Lung microvascular endothelial cell (primary cell): ENCODE measurements around the gene GSTA1. TPM values are rescaled to one million over a fixed set of nuclear protein-coding genes. Genes with fewer than 3 reads are reported as not detected.
"Not testable (repeated sequence)": the region's sequence is repeated elsewhere in the genome, so short reads cannot be mapped to it uniquely, and the experiment has no call there.

Experiments used
- DNase-seq, 2 donors: peaks; one replicate each; pipeline versions ENCODE4 v3.0.0 to v3.0.0-alpha.2; 2010; ENCODE audit warnings: low read depth in 2 of 2
- total RNA-seq: library from RNA; depleted of rRNA; stranded (reverse); fragments of >200 nt; gene quantifications from 2 replicates; pipeline ENCODE4 v1.2.1, GENCODE V29; 2014

Gene GSTA1
- total RNA-seq, 1 donor from 2014 or later, result not detected

GRCh38 chr6:52808660-52809059, 5.0 kb upstream of the GSTA1 start:
- DNase-seq, result no peak

DNA sequence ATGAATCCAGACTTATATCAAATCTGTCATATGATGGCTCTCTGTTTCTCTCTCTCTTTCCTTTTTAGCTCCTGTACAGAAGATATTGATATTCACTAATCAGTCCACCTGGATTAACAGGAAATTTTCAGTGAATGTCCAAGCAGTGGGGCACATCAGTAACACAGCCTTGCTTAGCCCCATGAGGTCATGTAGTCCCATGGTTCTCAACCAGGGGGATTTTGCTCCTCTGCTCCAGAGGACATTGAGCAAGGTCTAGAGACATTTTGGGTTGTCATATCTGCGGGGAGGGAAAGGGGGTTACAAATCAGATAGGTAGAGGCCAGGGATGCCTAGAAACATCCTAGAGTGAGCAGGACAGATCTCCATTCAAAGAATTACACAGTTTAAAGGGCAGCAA, 810 bp downstream of the GSTA1 start:
- no peak for DNase-seq

- no peak for DNase-seq
Observed at GRCh38 chr6:52801188-52801841, 2.3 kb downstream of the GSTA1 start.

DNA sequence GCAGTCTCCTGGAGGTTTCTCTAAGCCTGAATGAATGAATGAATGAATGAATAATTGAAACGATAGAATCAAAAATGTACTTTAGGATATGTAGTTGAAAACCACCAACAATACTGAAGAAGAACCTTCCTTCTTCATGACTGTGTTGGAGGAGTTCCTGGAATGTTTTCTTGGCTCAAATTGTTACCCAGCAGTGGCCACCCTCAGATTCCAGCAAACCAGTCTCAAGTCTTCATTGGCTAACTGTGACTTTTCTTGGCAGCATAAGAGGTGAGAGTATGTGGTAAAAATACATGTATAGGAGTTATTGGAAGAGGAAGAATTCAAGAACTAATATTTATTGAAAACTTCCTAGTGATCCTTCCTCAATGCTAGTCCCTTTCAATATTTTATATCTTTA, 4.3 kb downstream of the GSTA1 start:
- not testable (repeated sequence) for DNase-seq

DNA sequence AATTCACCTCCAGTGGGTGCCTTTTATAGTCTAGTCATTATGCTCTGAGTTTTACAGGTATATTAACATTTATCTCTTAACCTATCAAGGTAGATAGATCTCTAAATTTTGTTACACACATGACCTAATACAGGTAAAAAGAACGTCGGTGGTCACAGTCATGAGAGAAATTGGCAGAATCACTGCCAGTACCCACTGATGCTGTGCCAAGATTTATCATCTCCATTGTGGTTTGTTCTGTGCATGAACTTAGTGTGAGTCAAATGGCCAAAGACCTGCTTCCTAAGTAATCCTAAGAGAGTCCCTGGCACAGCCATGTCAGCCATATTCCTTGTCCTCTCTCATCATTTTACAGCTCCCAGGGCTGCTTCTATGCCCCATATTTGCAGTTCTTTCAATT, 9.2 kb downstream of the GSTA1 start:
- DNase-seq, result not testable (repeated sequence)

DNA sequence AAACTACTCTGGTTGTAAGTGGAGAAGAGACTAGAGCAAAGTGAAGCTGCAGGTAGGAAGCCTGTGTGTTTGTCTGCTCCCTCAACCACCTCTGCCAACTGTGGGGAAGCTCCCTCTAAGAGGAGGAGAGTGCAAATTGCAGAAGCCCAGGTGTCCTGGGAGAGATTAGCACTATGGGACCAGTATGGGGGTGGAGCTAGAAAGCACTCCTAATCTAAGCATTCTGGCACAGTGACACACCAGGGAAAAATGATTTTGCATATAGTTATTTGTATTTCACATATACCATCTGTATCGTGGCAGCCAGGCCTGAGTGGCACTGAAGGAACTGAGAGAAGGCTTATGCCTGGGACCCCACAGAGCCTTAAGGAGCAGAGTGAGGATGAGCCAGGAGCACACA, 12.8 kb downstream of the GSTA1 start:
- DNase-seq, result no peak

DNA sequence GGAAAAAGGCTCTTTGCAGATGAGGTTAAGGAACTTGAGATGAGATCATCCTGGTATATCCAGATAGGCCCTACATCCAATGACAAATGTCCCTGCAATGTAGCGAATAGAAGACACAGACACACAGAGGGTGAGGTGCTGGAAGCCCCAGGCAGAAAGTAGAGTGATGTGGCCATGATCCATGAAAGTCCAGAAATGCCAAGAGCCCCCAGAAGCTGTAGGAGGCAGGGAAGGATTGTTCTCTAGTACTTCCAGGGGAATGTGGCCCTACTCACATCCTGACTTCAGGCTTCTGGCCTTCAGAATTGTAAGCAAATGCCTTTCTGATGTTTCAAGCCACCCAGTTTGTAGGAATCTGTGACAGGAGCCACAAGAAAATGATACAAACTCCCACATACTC, 14.0 kb downstream of the GSTA1 start:
- DNase-seq, result not testable (repeated sequence)

DNA sequence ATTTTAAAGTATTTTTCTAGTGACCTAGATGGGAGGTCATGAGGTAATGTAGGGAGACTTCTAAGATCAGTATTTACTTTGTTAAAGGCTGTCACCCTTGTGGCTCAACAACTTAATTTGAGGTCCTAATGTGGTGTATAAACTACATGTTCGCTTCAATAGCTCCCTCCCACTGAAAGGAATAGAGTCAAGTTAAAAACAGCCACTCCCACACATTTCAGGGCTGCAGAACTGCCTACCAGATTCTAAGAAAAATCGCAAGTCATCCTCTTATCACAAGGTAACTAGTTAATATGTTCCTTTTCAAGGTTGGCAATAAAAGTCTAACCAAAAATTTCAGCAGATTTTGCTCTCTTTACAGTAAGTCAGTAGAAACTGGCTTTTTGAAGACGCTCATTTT, 15.1 kb downstream of the GSTA1 start:
- DNase-seq, result no peak

DNA sequence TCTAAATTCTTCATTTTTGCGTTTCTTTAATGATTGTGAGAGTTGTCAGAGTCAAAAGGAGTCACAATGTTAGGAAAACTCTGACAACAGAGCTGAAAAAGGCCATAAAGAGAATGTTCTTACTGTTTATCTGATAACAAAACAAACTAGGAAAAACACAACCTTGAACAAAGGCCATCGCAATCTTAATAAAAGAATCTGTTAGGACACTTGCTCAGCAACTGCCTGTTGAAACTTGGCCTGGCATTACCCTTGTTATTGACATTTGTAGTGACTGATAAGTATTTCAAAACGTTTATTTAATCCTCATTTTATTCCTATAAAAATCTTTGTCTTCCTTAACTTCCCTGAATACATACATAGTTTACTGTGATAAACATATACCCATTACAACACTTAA, 15.7 kb downstream of the GSTA1 start:
- DNase-seq, result no peak

GRCh38 chr6:52786249-52786956, 17.2 kb downstream of the GSTA1 start:
- no peak for DNase-seq

GRCh38 chr6:52782696-52783274, 20.8 kb downstream of the GSTA1 start:
- not testable (repeated sequence) for DNase-seq

DNA sequence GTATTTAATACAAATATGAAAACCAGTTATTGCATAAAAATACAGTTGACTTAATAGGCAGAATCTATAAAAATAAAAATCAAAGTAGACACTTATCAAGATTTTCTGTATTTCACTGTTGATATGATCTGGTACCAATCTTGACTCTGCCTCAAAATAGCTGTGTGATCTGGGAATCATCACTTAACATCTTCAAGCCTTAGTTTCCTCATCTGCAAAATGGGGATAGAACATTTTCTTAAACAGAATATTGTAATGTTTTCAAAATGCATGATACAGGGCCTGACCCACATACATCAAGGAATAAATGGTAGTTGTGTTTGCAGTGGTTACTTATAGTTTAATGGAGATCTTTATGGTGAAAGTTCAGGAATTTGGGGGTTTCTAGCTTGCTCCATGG, 21.4 kb downstream of the GSTA1 start:
- DNase-seq, result not testable (repeated sequence)

- no peak for DNase-seq
Observed at GRCh38 chr6:52779237-52779636, 24.4 kb downstream of the GSTA1 start.

- not testable (repeated sequence) for DNase-seq
Observed at GRCh38 chr6:52776711-52777351, 26.8 kb downstream of the GSTA1 start.

DNA sequence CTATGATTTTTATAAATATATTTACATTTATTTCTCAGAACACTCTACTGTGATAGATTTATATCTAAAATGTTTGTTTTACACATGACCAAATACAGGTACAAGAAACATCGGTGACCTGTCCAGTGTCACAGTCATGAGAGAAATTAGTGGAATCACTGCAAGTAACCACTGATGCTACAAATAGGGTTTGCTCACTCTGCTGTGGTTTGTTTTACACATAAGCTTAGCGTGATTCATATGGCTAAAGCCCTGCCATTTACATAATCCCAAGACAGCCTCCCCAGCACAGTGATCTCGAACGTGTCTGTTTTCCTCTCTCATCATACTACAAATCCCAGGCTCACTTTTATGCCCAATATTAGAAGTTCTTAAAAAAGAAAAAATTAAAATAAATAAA, 34.2 kb downstream of the GSTA1 start:
- not testable (repeated sequence) for DNase-seq

GRCh38 chr6:52767658-52768057, 36.0 kb downstream of the GSTA1 start:
- DNase-seq, result not testable (repeated sequence)

DNA sequence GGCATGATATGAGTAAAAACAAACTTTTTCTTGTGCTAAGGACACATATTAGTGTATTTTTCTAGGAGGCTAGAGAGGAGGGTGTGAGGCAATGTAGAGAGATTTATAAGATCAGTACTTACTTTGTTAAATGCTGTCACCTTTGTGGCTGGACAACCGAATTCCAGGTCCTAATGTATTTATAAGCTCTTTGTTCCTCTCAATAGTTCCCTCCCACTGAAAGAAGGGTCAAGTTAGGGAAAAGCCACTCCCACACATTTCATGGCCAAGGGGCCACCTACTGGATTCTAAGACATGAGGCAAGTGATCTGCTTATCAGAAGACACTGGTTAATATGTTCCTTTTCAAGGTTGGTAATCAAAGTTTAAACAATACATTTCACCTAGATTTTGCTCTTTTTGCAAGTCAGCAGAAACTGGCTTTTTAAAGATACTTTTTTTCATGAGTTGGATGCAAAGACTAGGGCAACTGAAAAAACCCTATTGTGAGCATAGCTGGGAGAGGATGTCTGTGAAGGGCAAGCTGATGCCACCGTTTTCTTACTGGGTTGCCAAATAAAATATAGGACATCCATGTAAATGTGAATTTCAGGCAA, 40.2 kb downstream of the GSTA1 start, which contains the start of gene GSTA2:
TSS of gene GSTA2 (minus strand) at position 154 of the 595 bp plus-strand sequence. CDS start 5,528 bp downstream, outside the sequence.
- not testable (repeated sequence) for DNase-seq

GRCh38 chr6:52761673-52762491, 41.7 kb downstream of the GSTA1 start:
- DNase-seq, result not testable (repeated sequence)

GRCh38 chr6:52760105-52760765, 43.4 kb downstream of the GSTA1 start:
- DNase-seq, result no peak

DNA sequence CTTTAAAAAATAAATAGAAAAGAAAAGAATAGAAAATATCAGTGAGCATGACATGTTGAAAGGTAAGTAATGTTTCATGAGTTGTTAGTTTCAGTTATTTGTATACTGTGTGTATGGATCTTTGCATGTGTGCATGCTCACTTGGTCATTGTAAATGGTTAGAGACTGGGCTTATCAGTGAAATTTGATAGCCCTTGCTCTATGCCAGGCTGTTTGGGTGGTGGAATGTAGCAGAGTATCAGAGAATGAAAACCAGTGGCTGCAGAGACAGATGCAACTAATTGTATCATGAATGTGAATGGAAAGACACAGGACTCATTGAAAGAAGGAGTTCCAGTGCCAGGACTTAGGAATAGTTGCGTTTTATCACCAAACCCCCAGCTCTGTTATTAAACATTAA, 44.5 kb downstream of the GSTA1 start:
- DNase-seq, result no peak
